Fibroblast of villous mesenchyme (primary cell): ENCODE data around the gene HEY2. TPM values are rescaled to one million over a fixed set of nuclear protein-coding genes. Genes with fewer than 3 reads are reported as not detected.
"Not testable (repeated sequence)": the region's sequence is repeated elsewhere in the genome, so short reads cannot be mapped to it uniquely, and the experiment has no call there.

Experiments used
- DNase-seq: peaks from one replicate; pipeline ENCODE4 v3.0.0-alpha.2; 2010; ENCODE audit warnings: low read depth
- H3K4me3 ChIP-seq: 2 replicates; pipeline ENCODE4 v1.5.1; 2011; ENCODE audit warnings: low read depth, mild to moderate bottlenecking, low read length
- total RNA-seq: library from RNA; depleted of rRNA; stranded (reverse); fragments of >200 nt; gene quantifications from 2 replicates; pipeline ENCODE4 v1.2.3, GENCODE V29; 2012
- TF ChIP-seq, protein P1 (sequence below): IDR thresholded peaks from 2 replicates; pipeline ENCODE4 v1.5.1; 2012; ENCODE audit warnings: low read depth, mild to moderate bottlenecking, low read length; ENCODE audit not compliant: insufficient read depth

HEY2 gene
- total RNA-seq, 1 donor: not detected

DNA sequence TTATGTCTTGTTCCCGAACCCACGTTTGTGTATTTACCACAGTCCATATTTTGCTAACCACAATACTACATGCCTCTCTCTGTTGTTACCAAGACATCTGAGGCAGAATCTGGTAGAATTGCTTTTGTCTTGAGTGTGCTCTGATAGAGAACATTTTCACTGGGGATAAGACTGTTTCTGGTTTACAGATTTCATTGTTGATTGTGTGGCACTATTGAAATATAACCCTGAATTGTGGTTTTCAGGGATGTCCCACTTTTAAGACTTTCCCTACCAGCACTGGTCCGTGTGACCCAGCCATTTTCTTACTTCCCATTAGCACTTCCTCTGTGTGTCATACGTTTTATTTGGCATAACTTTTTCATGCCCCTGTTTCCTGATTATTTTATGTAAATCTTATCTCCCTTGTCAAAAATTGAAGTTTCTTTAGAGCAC is 53.5 kb downstream of the HEY2 start:
- no peak overlapping the region for H3K4me3 ChIP-seq
- TF ChIP-seq, protein P1, sequence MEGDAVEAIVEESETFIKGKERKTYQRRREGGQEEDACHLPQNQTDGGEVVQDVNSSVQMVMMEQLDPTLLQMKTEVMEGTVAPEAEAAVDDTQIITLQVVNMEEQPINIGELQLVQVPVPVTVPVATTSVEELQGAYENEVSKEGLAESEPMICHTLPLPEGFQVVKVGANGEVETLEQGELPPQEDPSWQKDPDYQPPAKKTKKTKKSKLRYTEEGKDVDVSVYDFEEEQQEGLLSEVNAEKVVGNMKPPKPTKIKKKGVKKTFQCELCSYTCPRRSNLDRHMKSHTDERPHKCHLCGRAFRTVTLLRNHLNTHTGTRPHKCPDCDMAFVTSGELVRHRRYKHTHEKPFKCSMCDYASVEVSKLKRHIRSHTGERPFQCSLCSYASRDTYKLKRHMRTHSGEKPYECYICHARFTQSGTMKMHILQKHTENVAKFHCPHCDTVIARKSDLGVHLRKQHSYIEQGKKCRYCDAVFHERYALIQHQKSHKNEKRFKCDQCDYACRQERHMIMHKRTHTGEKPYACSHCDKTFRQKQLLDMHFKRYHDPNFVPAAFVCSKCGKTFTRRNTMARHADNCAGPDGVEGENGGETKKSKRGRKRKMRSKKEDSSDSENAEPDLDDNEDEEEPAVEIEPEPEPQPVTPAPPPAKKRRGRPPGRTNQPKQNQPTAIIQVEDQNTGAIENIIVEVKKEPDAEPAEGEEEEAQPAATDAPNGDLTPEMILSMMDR: no peak
- peak; percentile 45 for DNase-seq

DNA sequence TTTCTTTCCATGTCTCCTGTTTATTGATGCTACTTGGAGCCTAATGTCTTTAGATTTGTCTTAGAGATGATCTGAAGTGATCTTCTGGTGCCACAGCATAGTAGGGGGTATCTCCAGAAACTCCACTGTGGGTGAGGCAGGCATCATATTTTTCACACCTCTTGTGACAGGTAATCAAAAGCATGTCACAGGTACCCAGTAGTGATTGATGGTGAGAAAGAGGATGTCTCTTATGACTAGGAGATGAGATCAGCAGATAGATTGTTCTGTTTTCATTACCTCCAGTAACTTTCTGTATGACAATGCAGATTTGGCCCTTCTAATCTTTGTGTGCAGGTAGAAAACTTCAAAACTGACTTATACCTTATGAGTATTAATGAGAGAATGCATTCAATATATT is 54.8 kb downstream of the HEY2 start:
- TF ChIP-seq, protein P1: no peak
- no peak overlapping the region for H3K4me3 ChIP-seq
- DNase-seq: no peak

DNA sequence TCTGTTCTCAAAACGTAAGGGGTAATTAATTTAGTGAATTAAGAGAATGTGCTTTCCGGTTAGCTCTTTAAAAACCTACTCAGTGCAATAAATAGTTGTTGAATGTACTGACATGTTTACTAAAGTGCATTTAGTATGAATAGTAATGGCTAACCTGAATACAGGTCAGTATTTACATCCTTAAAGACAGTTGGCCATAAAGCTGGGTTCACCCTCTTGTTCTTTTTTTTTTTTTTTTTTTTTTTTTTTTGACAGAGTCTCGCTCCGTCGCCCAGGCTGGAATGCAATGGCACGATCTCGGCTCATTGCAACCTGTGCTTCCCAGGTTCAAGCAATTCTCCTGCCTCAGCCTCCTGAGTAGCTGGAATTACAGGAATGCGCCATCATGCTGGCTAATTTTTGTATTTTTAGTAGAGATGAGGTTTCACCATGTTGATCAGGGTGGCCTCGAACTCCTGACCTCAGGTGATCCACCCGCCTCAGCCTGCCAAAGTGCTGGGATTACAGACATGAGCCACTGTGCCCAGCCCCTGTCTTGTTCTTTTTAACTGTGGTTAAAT is 55.5 kb downstream of the HEY2 start:
- not testable (repeated sequence) for H3K4me3 ChIP-seq, DNase-seq

DNA sequence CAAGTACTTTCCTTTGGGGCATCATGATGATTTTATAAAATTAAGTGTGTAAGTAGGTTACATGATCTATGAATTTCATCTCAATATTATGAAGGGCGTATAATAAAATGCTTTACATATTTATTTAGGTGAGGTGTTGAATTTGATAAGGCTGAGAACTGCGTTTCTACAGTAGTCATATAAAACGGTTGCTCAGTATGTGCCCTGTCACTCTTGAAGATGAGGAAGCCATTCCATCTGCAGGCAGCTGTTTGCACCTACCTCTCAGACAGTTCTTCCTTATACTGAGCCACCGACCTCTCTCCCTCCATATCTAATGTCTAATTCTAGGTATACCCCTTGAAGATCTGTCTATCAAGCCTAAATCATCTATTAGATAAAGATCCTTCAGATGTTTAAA is 57.4 kb downstream of the HEY2 start:
- no peak overlapping the region for H3K4me3 ChIP-seq
- DNase-seq: no peak
- TF ChIP-seq, protein P1: no peak

DNA sequence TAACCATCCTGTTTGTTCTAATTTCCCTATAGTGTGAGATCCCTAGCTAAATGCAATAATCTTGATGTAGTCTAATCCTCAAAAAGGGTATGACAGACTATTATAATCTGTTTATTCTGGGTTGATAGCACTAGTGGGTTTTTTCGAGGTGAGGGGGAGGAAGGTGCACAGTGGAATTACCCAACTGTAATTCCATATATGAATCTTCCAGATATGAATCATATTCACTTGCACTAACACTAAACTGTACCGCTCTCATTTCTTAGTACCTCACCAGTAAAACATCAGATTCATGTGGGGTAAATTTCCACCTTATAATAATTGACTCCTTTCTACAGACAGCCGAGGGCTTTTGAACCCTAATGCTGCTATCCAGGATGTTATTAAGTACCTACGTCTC is 57.9 kb downstream of the HEY2 start:
- H3K4me3 ChIP-seq: no peak overlapping the region
- no peak for DNase-seq
- TF ChIP-seq, protein P1: no peak

DNA sequence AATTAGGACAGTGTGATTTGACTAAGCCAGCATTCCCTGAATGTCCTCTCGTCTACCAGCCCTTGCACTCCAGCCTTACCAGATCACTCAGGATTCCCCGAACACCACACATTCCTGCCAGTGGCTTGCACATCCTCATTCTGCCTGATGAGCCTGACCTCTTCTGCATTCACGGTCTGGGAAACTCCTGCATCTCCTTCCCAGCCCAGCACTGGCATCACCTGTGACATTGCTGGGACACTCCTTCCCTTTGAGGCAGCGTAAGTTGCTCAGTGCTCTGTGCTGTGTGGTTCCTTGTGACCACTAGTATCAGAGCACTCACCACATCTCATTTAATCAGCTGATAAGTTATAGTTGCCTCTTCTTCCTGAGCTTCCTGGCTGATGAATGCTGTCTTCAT is 58.6 kb downstream of the HEY2 start:
- TF ChIP-seq, protein P1: no peak
- no peak for DNase-seq

DNA sequence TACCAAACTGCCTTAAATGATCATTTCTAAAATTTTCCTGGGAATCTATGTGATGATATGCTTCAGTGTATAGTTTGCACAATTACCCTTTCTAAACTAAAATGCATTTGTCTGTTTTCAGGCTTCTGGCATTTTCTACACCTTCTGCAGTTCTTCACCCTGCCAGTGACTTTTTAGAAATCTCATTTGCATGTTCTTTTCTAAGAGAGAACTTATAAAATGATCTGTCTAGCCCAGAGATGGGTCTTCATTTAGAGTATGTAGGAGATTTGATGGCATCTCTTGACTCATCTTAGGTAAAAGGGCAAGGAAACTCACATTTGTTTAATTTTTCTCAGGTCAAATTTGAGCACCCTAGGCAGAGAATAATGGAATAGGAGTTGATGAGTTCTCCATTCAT is 59.2 kb downstream of the HEY2 start:
- no peak overlapping the region for H3K4me3 ChIP-seq
- DNase-seq: no peak
- TF ChIP-seq, protein P1: no peak

More for the DNA sequence above, 58.6 kb downstream of the HEY2 start:
- H3K4me3 ChIP-seq: no peak overlapping the region
